Measurements from ENCODE around the gene FOLR2.

GRCh38 chr11:72232260-72233055 lies 15.9 kb downstream of the FOLR2 start:
- TF ChIP-seq CTCF (IDR thresholded peaks at IDR 0.05 in 2 of 3, conservative IDR thresholded peaks at IDR 0.05 in 1 of 3; ENCODE audit: borderline replicate concordance in 1 of 3, insufficient read depth in 1 of 3, low read depth in 2 of 3, low read length in 2 of 3) = no peak
- TF ChIP-seq EZH2phosphoT487 (IDR thresholded peaks at IDR 0.05; ENCODE audit: borderline replicate concordance) = no peak
